GM18498 (cell line): ENCODE data around the gene EPHA3.

Source experiments
- ATAC-seq: cut with Tn5 transposase; IDR thresholded peaks from one replicate; pipeline ENCODE4 v1.9.1; 2021; ENCODE audit warnings: mild to moderate bottlenecking, moderate library complexity; ENCODE audit not compliant: unreplicated experiment

Gene EPHA3

GRCh38 chr3:89107461-89108290 is at the start of gene EPHA3:
Gene EPHA3, plus strand, starts transcription at chr3:89107621. Its CDS starts 128 bp downstream, at chr3:89107749.
- ATAC-seq = peak; percentile 99

GRCh38 chr3:89058371-89058770 is 49.0 kb upstream of the EPHA3 start:
- no peak for ATAC-seq

- no peak for ATAC-seq
Measured at GRCh38 chr3:89059211-89059925, 48.1 kb upstream of the EPHA3 start.

GRCh38 chr3:89061259-89061658 is 46.2 kb upstream of the EPHA3 start:
- ATAC-seq = no peak

GRCh38 chr3:89067736-89068135 is 39.7 kb upstream of the EPHA3 start:
- ATAC-seq = no peak

GRCh38 chr3:89072642-89073041 is 34.8 kb upstream of the EPHA3 start:
- no peak for ATAC-seq

- no peak for ATAC-seq
Measured at GRCh38 chr3:89079944-89080343, 27.5 kb upstream of the EPHA3 start.

- no peak for ATAC-seq
Measured at GRCh38 chr3:89087851-89088250, 19.6 kb upstream of the EPHA3 start.

GRCh38 chr3:89098173-89098572 is 9.2 kb upstream of the EPHA3 start:
- ATAC-seq = no peak

GRCh38 chr3:89098964-89099585 is 8.3 kb upstream of the EPHA3 start:
- peak; percentile 99 for ATAC-seq

- no peak for ATAC-seq
Measured at GRCh38 chr3:89101251-89101650, 6.2 kb upstream of the EPHA3 start.

GRCh38 chr3:89101921-89102320 is 5.5 kb upstream of the EPHA3 start:
- no peak for ATAC-seq

- ATAC-seq = no peak
Measured at GRCh38 chr3:89104499-89104898, 2.9 kb upstream of the EPHA3 start.

GRCh38 chr3:89105503-89105902 is 1.9 kb upstream of the EPHA3 start:
- no peak for ATAC-seq

GRCh38 chr3:89108291-89108550 is 800 bp downstream of the EPHA3 start:
- ATAC-seq = no peak

GRCh38 chr3:89113344-89113743 is 5.9 kb downstream of the EPHA3 start:
- ATAC-seq = no peak

- peak; percentile 97 for ATAC-seq
Measured at GRCh38 chr3:89113893-89114840, 6.7 kb downstream of the EPHA3 start.

GRCh38 chr3:89114841-89115223 is 7.4 kb downstream of the EPHA3 start:
- no peak for ATAC-seq

- no peak for ATAC-seq
Measured at GRCh38 chr3:89116476-89116875, 9.1 kb downstream of the EPHA3 start.

- no peak for ATAC-seq
Measured at GRCh38 chr3:89138048-89138447, 30.6 kb downstream of the EPHA3 start.

GRCh38 chr3:89139870-89140269 is 32.4 kb downstream of the EPHA3 start:
- no peak for ATAC-seq
